Thoracic aorta (tissue), 2 donors: Measurements from ENCODE around the gene SPTA1. TPM values are rescaled to one million over a fixed set of nuclear protein-coding genes. Genes with fewer than 3 reads are reported as not detected.

Experiments used
- ATAC-seq: fragments of 150-250 bp; one replicate; pipeline ENCODE4 v1.8.0; 2017; ENCODE audit warnings: low read depth; ENCODE audit not compliant: insufficient number of reproducible peaks, low FRiP score
- DNase-seq: peaks from one replicate; pipeline ENCODE4 v3.0.0-alpha.2; 2020; ENCODE audit warnings: low spot score
- H3K27ac ChIP-seq, 2 donors: fragments of 200-600 bp; sonication (generic); 1 replicate in 1 of 2; 2 replicates in 1 of 2; pipeline ENCODE4 v1.5.1; 2016; ENCODE audit warnings: mild to moderate bottlenecking in 2 of 2, moderate library complexity in 2 of 2
- H3K27me3 ChIP-seq: fragments of 200-600 bp; sonication (generic); replicated peaks from 2 replicates; pipeline ENCODE4 v1.6.0; 2016; ENCODE audit warnings: mild to moderate bottlenecking; ENCODE audit not compliant: insufficient read depth
- H3K36me3 ChIP-seq: fragments of 200-600 bp; sonication (generic); one replicate; pipeline ENCODE4 v1.5.1; 2016
- H3K4me1 ChIP-seq, 2 donors: fragments of 200-600 bp; sonication (generic); 1 replicate in 1 of 2; 2 replicates in 1 of 2; pipeline versions ENCODE4 v1.5.1 to v1.6.0; 2016; ENCODE audit warnings: low read depth in 2 of 2, mild to moderate bottlenecking in 1 of 2; ENCODE audit not compliant: control insufficient read depth in 1 of 2
- H3K4me3 ChIP-seq: fragments of 200-600 bp; sonication (generic); 2 replicates; pipeline ENCODE4 v1.5.1; 2016; ENCODE audit warnings: mild to moderate bottlenecking
- H3K9me3 ChIP-seq: fragments of 200-600 bp; sonication (generic); 2 replicates; pipeline ENCODE4 v1.5.1; 2016
- total RNA-seq, 2 donors: library from RNA; depleted of rRNA; stranded (reverse); fragments of >200 nt; gene quantifications; one replicate each; pipeline versions ENCODE4 v1.1.0 to v1.2.3, GENCODE V29; 2016
- TF ChIP-seq, protein P1 (sequence below): fragments of 200-600 bp; sonication (generic); IDR thresholded peaks from one replicate; pipeline ENCODE4 v1.5.1; 2019; ENCODE audit warnings: antibody characterized with exemption

The SPTA1 gene
- total RNA-seq, 2 donors from 2014 or later = not detected

DNA sequence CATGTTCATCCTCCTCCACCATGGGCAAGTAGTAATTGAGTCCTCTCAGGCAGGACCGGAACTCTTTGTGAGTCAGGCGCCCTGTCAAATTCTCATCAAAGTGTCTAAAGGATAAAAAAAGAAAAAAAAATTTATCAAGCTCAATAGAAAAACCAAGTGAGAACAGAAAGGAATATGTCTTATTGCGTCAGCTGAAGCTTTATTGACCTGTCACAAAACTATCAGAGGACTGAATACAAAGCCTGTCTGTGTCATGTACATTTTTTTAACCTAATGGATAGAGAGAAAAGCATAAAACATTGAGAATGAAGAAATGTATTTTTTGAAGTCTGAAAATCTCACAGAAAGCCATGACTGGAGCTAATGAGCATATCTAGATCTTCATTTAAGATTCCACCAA is 72.8 kb downstream of the SPTA1 start:
- TF ChIP-seq, protein P1, sequence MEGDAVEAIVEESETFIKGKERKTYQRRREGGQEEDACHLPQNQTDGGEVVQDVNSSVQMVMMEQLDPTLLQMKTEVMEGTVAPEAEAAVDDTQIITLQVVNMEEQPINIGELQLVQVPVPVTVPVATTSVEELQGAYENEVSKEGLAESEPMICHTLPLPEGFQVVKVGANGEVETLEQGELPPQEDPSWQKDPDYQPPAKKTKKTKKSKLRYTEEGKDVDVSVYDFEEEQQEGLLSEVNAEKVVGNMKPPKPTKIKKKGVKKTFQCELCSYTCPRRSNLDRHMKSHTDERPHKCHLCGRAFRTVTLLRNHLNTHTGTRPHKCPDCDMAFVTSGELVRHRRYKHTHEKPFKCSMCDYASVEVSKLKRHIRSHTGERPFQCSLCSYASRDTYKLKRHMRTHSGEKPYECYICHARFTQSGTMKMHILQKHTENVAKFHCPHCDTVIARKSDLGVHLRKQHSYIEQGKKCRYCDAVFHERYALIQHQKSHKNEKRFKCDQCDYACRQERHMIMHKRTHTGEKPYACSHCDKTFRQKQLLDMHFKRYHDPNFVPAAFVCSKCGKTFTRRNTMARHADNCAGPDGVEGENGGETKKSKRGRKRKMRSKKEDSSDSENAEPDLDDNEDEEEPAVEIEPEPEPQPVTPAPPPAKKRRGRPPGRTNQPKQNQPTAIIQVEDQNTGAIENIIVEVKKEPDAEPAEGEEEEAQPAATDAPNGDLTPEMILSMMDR = no peak
- H3K9me3 ChIP-seq = no peaks in the 10 kb centered on the region
- H3K27ac ChIP-seq = no peak overlapping the region
- H3K36me3 ChIP-seq = no peaks in the 10 kb centered on the region
- no peak for ATAC-seq
- no peak for DNase-seq
- no peaks in the 10 kb centered on the region for H3K27me3 ChIP-seq
- H3K4me3 ChIP-seq = no peak overlapping the region
- no peaks in the 10 kb centered on the region for H3K4me1 ChIP-seq

DNA sequence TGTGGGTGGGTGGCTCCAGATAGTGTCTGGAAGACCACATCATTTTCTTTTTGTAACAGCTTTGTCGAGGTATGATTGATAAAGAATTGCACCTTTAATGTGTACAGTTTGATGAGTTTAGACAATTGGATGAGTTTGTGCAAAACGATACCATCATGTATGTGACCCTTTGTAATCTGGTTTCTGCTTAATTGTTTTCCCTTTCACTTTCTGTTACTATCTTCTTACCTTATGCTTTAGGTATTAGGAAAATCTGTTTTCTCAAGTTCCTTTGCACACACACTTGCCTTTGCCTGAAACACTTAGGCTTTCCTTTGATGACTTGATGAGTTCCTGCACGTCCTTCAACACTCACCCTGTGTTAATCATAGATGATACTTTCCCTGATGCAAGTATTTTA is 74.6 kb downstream of the SPTA1 start:
- Histone ChIP-seq H3K4me3 (no peak overlapping the region), H3K4me1 (no peaks in the 10 kb centered on the region), H3K27me3 (no peaks in the 10 kb centered on the region), H3K36me3 (no peaks in the 10 kb centered on the region), H3K9me3 (no peaks in the 10 kb centered on the region), H3K27ac (no peak overlapping the region)
- TF ChIP-seq, protein P1 = no peak
- DNase-seq (no peak), ATAC-seq (no peak)

DNA sequence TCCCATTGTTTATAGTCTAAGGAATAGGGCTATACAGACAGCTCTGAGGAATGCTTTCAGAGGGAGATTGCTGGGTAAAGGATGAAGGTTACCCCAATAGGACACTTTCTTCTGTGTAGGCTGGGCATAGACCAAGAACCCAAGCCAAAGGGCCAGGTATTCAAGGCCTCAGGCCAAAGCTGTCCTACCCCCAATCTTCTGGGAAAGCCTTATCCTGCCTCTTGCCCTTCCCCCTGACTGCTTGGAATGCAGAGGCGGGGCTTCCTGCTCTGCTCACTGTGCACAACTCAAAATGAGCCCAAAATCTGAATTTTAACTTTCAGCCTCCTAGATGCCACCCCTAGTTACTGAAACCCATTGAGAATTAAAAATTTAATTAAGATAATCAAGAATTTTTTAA is 79.2 kb downstream of the SPTA1 start:
- ATAC-seq = no peak
- Histone ChIP-seq H3K4me1 (no peaks in the 10 kb centered on the region), H3K27me3 (no peaks in the 10 kb centered on the region), H3K36me3 (no peaks in the 10 kb centered on the region), H3K27ac (no peak overlapping the region), H3K9me3 (no peaks in the 10 kb centered on the region), H3K4me3 (no peak overlapping the region)
- DNase-seq = no peak
- TF ChIP-seq, protein P1 = no peak

DNA sequence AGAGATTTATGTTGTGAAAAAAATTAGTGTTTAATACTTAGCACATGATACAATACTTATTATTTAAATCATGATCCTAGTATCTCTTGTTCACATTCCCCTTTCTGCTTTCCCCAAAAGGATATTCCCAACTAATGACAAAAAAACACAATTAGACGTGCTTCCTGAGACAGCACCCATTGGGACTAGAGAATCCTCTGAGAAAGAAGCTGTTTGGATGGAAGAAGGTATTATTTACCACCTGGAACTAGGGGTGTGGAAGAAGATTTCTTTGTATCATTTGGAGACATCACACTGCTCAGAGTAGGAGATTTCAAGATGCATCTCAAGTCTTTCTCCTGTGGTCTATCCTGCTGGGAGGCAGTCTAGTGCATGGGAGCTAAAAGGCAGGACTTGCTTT is 81.5 kb downstream of the SPTA1 start, which contains the start of gene OR10Z1:
Gene OR10Z1 (plus strand): TSS at position 301 of the 400 bp plus-strand sequence. CDS start 1,171 bp downstream, outside the sequence.
- no peaks in the 10 kb centered on the region for H3K9me3 ChIP-seq
- H3K27ac ChIP-seq = no peak within 1 kb of the TSS
- TF ChIP-seq, protein P1 = no peak
- H3K27me3 ChIP-seq = no peaks in the 10 kb centered on the region
- DNase-seq = no peak
- no peaks in the 10 kb centered on the region for H3K4me1 ChIP-seq
- no peak for ATAC-seq
- no peak within 1 kb of the TSS for H3K4me3 ChIP-seq
- H3K36me3 ChIP-seq = no peaks in the 10 kb centered on the region

DNA sequence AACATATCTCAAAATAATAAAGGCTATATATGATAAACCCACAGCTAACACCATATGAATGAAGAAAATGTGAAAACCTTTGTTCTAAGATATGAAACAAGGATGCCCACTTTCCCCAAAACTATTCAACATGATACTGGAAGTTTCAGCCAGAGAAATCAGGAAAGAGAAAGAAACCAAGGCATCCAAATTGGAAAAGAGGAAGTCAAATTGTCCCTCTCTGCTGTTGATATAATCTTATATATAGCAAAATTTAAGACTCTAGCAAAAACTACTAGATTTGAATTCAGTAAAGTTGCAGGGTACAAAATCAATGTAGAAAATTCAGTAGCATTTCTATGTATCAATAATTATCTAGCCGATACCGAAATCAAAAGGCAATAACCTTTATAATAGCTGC is 85.8 kb downstream of the SPTA1 start:
- TF ChIP-seq, protein P1 = no peak
- H3K9me3 ChIP-seq = no peaks in the 10 kb centered on the region
- H3K36me3 ChIP-seq = no peaks in the 10 kb centered on the region
- H3K27me3 ChIP-seq = no peaks in the 10 kb centered on the region
- DNase-seq (no peak), ATAC-seq (no peak)
- no peak overlapping the region for H3K27ac ChIP-seq
- H3K4me1 ChIP-seq = no peaks in the 10 kb centered on the region
- no peak overlapping the region for H3K4me3 ChIP-seq
